ENCODE results near the gene GAPT. TPM values are rescaled to one million over a fixed set of nuclear protein-coding genes. Genes with fewer than 3 reads are reported as not detected.

GAPT gene
- total and polyA plus RNA-seq, 4 donors = 0.17 to 2.5 (median 0.94) TPM

DNA sequence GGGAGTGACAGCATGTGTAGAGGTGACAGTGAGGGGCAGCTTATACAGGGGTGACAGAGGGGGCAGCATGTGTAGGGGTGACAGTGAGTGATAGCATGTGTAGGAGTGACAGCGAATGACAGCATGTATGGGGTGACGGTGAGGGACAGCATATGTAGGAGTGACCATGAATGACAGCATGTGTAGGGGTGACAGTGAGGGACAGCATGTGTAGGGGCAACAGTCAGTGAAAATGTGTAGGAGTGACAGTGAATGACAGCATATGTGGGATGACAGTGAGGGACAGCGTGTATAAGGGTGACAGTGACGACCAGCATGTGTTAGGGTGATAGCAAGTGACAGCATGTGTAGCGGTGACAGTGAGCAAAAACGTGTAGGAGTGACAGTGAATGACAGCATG is 9.4 kb upstream of the GAPT start:
- H3K36me3 ChIP-seq (ENCODE audit: control insufficient read depth in 4 of 4, insufficient read depth in 3 of 4, low read depth in 1 of 4, low read length in 3 of 4) = no peaks in the 10 kb centered on the region
- no peak overlapping the region for H3K27ac ChIP-seq (ENCODE audit: low read depth in 1 of 2, low read length in 2 of 2)
- no peak overlapping the region for H3K9ac ChIP-seq (ENCODE audit: low read depth in 1 of 2, low read length in 2 of 2)
- H3K9me3 ChIP-seq (ENCODE audit: control insufficient read depth in 4 of 4, low read length in 3 of 4) = no peaks in the 10 kb centered on the region
- no peak overlapping the region for H3K4me3 ChIP-seq (ENCODE audit: low read depth in 1 of 3, low read length in 3 of 3)
- no peak for DNase-seq (ENCODE audit: low spot score)
- H3K4me1 ChIP-seq (ENCODE audit: control insufficient read depth in 4 of 4, insufficient read depth in 4 of 4, low read length in 3 of 4) = no peaks in the 10 kb centered on the region
- no peaks in the 10 kb centered on the region for H3K27me3 ChIP-seq (ENCODE audit: control insufficient read depth in 4 of 4, insufficient read depth in 4 of 4, low read length in 3 of 4)
- 89% methylated on average over 6 of the region's 6 CpGs for WGBS
- no peak for TF ChIP-seq HNF4G (IDR thresholded peaks at IDR 0.05)
- no peak for TF ChIP-seq SP1 (IDR thresholded peaks at IDR 0.05)
- TF ChIP-seq HNF4A (conservative IDR thresholded peaks at IDR 0.05) = no peak
- no peak for TF ChIP-seq EGR1 (IDR thresholded peaks at IDR 0.05; ENCODE audit: low read depth in 2 of 2)
- TF ChIP-seq RAD21 (IDR thresholded peaks at IDR 0.05) = no peak
- TF ChIP-seq NR2F2 (IDR thresholded peaks at IDR 0.05) = no peak

DNA sequence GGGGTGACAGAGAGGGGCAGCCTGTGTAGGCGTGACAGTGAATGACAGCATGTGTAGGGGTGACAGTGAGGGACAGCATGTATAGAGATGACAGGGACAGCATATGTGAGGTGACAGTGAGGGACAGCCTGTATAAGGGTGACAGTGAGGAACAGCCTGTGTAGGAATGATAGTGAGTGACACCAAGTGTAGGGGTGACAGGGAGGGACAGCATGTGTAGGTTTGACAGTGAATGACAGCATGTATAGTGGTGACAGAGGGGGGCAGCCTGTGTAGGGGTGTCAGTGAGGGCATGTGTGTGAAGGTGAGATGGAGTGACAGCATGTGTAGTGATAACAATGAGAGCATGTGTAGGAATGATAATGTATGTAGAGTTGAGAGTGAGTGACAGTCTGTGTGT is 8.7 kb upstream of the GAPT start:
- no peak for DNase-seq (ENCODE audit: low spot score)
- WGBS = 84% methylated on average over 1 of the region's 1 CpG
- H3K4me3 ChIP-seq (ENCODE audit: low read depth in 1 of 3, low read length in 3 of 3) = no peak overlapping the region
- no peak overlapping the region for H3K27ac ChIP-seq (ENCODE audit: low read depth in 1 of 2, low read length in 2 of 2)
- no peaks in the 10 kb centered on the region for H3K4me1 ChIP-seq (ENCODE audit: control insufficient read depth in 4 of 4, insufficient read depth in 4 of 4, low read length in 3 of 4)
- H3K9ac ChIP-seq (ENCODE audit: low read depth in 1 of 2, low read length in 2 of 2) = no peak overlapping the region
- no peaks in the 10 kb centered on the region for H3K27me3 ChIP-seq (ENCODE audit: control insufficient read depth in 4 of 4, insufficient read depth in 4 of 4, low read length in 3 of 4)
- H3K9me3 ChIP-seq (ENCODE audit: control insufficient read depth in 4 of 4, low read length in 3 of 4) = no peaks in the 10 kb centered on the region
- TF ChIP-seq FOXA2 (IDR thresholded peaks at IDR 0.05) (no peak), EGR1 (IDR thresholded peaks at IDR 0.05; ENCODE audit: low read depth in 2 of 2) (no peak), HNF4G (IDR thresholded peaks at IDR 0.05) (no peak), JUND (IDR thresholded peaks at IDR 0.05) (no peak), YY1 (IDR thresholded peaks at IDR 0.05) (no peak), NR2F2 (IDR thresholded peaks at IDR 0.05) (no peak), GABPA (IDR thresholded peaks at IDR 0.05 in 1 of 2, conservative IDR thresholded peaks at IDR 0.05 in 1 of 2) (no peak)
- TF ChIP-seq, protein P1, sequence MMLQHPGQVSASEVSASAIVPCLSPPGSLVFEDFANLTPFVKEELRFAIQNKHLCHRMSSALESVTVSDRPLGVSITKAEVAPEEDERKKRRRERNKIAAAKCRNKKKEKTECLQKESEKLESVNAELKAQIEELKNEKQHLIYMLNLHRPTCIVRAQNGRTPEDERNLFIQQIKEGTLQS (IDR thresholded peaks at IDR 0.05) = no peak
- TF ChIP-seq, protein P2, sequence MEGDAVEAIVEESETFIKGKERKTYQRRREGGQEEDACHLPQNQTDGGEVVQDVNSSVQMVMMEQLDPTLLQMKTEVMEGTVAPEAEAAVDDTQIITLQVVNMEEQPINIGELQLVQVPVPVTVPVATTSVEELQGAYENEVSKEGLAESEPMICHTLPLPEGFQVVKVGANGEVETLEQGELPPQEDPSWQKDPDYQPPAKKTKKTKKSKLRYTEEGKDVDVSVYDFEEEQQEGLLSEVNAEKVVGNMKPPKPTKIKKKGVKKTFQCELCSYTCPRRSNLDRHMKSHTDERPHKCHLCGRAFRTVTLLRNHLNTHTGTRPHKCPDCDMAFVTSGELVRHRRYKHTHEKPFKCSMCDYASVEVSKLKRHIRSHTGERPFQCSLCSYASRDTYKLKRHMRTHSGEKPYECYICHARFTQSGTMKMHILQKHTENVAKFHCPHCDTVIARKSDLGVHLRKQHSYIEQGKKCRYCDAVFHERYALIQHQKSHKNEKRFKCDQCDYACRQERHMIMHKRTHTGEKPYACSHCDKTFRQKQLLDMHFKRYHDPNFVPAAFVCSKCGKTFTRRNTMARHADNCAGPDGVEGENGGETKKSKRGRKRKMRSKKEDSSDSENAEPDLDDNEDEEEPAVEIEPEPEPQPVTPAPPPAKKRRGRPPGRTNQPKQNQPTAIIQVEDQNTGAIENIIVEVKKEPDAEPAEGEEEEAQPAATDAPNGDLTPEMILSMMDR (IDR thresholded peaks at IDR 0.05; ENCODE audit: low read depth, low read length, missing input control) = no peak
- TF ChIP-seq, protein P3, sequence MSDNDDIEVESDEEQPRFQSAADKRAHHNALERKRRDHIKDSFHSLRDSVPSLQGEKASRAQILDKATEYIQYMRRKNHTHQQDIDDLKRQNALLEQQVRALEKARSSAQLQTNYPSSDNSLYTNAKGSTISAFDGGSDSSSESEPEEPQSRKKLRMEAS (IDR thresholded peaks at IDR 0.05) = no peak
- TF ChIP-seq, protein P4, sequence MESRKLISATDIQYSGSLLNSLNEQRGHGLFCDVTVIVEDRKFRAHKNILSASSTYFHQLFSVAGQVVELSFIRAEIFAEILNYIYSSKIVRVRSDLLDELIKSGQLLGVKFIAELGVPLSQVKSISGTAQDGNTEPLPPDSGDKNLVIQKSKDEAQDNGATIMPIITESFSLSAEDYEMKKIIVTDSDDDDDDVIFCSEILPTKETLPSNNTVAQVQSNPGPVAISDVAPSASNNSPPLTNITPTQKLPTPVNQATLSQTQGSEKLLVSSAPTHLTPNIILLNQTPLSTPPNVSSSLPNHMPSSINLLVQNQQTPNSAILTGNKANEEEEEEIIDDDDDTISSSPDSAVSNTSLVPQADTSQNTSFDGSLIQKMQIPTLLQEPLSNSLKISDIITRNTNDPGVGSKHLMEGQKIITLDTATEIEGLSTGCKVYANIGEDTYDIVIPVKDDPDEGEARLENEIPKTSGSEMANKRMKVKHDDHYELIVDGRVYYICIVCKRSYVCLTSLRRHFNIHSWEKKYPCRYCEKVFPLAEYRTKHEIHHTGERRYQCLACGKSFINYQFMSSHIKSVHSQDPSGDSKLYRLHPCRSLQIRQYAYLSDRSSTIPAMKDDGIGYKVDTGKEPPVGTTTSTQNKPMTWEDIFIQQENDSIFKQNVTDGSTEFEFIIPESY (IDR thresholded peaks at IDR 0.05) = no peak
- H3K36me3 ChIP-seq (ENCODE audit: control insufficient read depth in 4 of 4, insufficient read depth in 3 of 4, low read depth in 1 of 4, low read length in 3 of 4) = no peaks in the 10 kb centered on the region

DNA sequence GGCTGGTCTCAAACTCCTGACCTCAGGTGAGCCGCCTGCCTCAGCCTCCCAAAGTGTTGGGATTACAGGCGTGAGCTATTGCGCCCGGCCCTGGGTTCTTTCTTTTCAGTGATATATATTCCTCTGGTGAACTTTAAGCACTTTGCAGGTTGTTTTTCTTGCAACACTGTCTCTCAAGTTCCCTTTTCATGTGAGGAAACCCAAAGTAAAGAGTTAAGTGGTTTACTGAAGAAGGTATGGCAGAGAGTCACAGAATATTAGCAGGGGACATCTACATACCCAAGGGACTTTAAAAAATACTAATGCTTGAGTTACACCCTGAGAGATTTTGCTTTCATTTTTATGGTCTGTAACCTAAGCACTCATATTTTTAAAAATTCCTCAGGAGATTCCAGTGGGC is 6.7 kb upstream of the GAPT start:
- Histone ChIP-seq H3K27ac (ENCODE audit: low read depth in 1 of 2, low read length in 2 of 2) (no peak overlapping the region), H3K9me3 (ENCODE audit: control insufficient read depth in 4 of 4, low read length in 3 of 4) (no peaks in the 10 kb centered on the region), H3K4me1 (ENCODE audit: control insufficient read depth in 4 of 4, insufficient read depth in 4 of 4, low read length in 3 of 4) (no peaks in the 10 kb centered on the region), H3K36me3 (ENCODE audit: control insufficient read depth in 4 of 4, insufficient read depth in 3 of 4, low read depth in 1 of 4, low read length in 3 of 4) (no peaks in the 10 kb centered on the region), H3K4me3 (ENCODE audit: low read depth in 1 of 3, low read length in 3 of 3) (no peak overlapping the region), H3K27me3 (ENCODE audit: control insufficient read depth in 4 of 4, insufficient read depth in 4 of 4, low read length in 3 of 4) (no peaks in the 10 kb centered on the region), H3K9ac (ENCODE audit: low read depth in 1 of 2, low read length in 2 of 2) (no peak overlapping the region)
- 84% methylated on average over 4 of the region's 4 CpGs for WGBS
- no peak for DNase-seq (ENCODE audit: low spot score)
- TF ChIP-seq HNF4G (IDR thresholded peaks at IDR 0.05) = no peak
- TF ChIP-seq, protein P5, sequence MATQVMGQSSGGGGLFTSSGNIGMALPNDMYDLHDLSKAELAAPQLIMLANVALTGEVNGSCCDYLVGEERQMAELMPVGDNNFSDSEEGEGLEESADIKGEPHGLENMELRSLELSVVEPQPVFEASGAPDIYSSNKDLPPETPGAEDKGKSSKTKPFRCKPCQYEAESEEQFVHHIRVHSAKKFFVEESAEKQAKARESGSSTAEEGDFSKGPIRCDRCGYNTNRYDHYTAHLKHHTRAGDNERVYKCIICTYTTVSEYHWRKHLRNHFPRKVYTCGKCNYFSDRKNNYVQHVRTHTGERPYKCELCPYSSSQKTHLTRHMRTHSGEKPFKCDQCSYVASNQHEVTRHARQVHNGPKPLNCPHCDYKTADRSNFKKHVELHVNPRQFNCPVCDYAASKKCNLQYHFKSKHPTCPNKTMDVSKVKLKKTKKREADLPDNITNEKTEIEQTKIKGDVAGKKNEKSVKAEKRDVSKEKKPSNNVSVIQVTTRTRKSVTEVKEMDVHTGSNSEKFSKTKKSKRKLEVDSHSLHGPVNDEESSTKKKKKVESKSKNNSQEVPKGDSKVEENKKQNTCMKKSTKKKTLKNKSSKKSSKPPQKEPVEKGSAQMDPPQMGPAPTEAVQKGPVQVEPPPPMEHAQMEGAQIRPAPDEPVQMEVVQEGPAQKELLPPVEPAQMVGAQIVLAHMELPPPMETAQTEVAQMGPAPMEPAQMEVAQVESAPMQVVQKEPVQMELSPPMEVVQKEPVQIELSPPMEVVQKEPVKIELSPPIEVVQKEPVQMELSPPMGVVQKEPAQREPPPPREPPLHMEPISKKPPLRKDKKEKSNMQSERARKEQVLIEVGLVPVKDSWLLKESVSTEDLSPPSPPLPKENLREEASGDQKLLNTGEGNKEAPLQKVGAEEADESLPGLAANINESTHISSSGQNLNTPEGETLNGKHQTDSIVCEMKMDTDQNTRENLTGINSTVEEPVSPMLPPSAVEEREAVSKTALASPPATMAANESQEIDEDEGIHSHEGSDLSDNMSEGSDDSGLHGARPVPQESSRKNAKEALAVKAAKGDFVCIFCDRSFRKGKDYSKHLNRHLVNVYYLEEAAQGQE (IDR thresholded peaks at IDR 0.05) = no peak
- TF ChIP-seq FOXA1 (IDR thresholded peaks at IDR 0.05) = no peak
- TF ChIP-seq RXRA (IDR thresholded peaks at IDR 0.05) = no peak
- TF ChIP-seq HNF4A (conservative IDR thresholded peaks at IDR 0.05) = no peak
- no peak for TF ChIP-seq SP1 (IDR thresholded peaks at IDR 0.05)
- TF ChIP-seq, protein P4 (IDR thresholded peaks at IDR 0.05) = no peak
- TF ChIP-seq YY1 (IDR thresholded peaks at IDR 0.05) = no peak
- TF ChIP-seq FOXA2 (IDR thresholded peaks at IDR 0.05) = no peak
